Prostate gland (tissue), 2 donors: ENCODE data around the gene PTPA.

ENCODE experiments used
- CTCF ChIP-seq, 4 experiments: fragments of 200-600 bp in 2 of 4; fragments of 450-650 bp in 2 of 4; sonication (generic) in 2 of 4; IDR thresholded peaks; 1 replicate in 3 of 4; 2 replicates in 1 of 4; pipeline ENCODE4 v1.5.1; 2016 to 2019; ENCODE audit warnings: antibody characterized with exemption in 4 of 4, mild to moderate bottlenecking in 2 of 4, moderate library complexity in 2 of 4
- POLR2A ChIP-seq: fragments of 450-650 bp; IDR thresholded peaks from one replicate; pipeline ENCODE4 v1.6.1; 2016; ENCODE audit warnings: antibody characterized with exemption, mild to moderate bottlenecking
- POLR2AphosphoS5 ChIP-seq: sonication (generic); formaldehyde crosslinking; IDR thresholded peaks from one replicate; pipeline ENCODE4 v1.6.1; 2017; ENCODE audit warnings: antibody characterized with exemption

- TF ChIP-seq CTCF (IDR thresholded peaks at IDR 0.05) (no peak), POLR2AphosphoS5 (no peak), POLR2A (no peak)
Measured at GRCh38 chr9:129193655-129194054, 82.4 kb downstream of the PTPA start.
